ENCODE measurements around the gene TRMT61A.
"Not testable (repeated sequence)": the region's sequence is repeated elsewhere in the genome, so short reads cannot be mapped to it uniquely, and the experiment has no call there.

Gene TRMT61A

DNA sequence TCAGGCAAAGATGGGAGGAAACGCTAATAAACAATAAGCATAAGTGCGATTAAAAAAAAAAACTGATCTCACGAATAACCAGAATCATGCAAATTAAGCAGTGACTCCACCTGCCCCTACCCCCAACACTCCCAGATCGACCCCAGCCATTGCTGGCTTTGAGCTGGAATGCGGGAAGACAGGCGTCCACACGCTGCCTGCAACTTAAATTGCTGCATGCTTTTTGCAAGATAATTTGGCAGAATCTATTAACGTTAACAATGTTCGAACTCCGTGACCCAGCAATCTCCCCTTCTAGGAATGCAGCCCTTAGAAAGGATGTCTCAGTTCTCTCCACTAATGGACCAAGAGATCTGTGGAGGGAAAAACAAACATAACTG is 5.4 kb upstream of the TRMT61A start:
- DNase-seq: no peak

DNA sequence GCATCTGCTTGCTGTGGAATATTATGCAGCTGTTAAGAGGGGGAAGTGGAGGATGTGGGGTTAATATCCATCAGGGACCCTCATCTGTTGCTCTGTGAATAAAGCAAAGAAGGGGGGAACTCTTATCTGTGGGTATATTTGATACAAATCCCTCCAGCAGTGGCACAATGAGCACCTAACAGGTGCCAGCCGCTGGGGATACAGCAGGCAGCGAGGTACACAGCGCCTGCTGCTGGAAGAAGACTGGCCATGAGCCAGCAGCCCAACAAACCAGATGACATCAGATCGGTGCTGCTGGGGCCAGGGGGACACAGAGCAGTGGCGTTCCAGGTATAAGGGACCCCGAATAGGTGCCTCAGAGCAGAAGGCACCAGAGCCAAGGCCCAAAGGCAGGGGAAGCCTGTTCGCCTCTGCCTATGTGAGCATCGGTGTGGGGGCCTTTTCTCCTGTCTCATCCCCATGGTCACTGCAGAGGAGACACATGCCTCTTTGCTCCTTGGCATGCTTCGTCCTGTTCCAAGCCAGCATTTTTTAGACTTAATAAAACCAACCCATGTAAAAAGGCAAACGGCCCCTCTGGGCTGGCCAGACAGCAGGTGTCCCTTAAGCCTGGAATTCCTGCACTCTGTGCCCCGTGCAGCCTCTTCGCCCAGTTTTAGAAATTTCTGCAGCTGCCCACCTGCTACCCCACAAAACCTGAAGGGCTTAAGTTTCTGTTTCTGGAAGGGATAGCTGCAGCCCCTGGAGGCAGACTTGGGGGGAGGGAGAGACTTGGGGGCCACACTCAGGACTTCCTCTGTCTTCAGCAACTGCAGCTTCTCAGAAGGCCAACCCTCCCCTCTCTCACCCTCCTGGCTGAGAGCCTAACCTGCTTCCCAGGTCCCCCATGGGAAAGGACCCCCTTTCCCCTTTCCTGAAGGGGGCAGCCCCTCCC is 4.7 kb upstream of the TRMT61A start:
- no peak for DNase-seq

DNA sequence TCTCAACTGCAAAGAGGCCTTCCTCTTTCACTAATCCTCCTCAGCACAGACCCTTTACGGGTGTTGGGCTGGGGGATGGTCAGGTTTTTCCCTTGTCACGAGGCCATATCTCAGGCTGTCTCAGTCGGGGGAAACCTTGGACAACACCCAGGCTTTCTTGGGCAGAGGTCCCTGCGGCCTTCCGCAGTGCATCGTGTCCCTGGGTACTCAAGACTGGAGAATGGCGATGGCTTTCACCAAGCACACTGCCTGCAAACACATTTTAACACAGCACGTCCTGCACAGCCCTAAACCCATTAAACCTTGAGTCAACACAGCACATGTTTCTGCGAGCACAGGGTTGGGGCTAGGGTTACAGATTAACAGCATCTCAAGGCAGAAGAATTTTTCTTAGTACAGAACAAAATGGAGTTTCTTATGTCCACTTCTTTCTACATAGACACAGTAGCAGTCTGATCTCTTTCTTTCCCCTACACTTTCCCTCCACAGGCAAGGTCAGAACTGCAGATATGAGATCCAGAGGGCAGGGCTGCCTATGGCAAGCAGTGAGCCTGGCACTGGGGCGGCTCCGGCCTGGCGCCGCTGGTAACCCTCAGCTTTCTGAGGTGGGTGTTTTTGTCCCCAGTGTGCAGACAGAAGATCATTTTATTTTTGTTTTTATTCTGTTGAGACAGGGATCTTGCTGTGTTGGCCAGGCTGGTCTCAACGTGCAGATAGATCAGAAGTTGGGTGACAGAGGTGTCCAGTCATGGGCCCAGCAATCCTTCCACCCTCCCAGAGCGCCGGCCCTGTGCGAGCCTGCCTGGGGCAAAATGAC is 3.4 kb upstream of the TRMT61A start:
- DNase-seq: not testable (repeated sequence)

DNA sequence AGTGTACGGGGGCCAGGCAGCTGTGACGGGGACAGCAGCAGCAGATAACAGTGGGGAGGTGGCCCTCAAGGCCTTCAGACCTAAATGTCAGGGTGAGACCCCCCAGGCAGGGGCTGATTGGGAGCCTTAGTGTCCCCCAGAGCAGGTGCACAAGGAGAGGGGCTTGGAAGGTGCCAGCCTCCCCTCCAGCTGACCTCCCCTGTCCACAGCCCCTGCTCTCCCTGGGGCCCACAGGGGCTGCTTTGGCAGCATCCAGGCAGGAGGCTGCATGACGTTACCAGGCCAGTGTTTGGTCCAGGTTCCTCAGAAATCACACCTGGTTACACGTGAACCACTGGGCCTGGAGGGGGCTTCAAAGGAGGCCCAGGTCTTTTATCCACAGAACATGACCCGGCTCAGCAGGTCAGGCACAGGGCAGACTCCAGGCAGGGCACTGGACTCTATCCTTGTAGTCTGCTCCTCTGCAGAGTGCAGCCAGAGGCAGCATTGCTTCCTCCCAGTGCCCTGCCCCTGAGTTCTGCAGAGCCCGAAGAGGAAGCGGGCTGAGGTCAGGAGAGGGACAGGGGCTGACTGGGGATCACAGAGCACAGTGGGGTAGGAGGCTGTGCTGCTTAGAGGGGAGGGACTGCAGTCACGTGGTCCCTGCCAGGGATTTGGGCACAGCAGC is 2.6 kb upstream of the TRMT61A start:
- DNase-seq: no peak

DNA sequence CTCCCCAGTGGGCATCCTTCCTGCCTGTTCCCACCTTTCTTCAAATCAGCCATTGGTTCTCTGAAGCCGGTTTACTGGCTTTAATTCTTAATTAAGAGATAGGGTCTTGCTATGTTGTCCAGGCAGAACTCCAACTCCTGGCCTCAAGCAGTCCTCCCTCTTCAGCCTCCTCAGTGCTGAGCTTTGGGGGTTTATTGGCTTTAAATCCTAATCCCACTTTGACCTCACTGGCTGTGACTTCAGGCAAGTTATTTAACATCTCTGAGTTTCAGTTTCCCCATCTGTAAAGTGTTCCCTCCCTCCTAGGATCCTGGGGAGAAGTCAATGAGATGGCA is 2.1 kb upstream of the TRMT61A start:
- DNase-seq: no peak

DNA sequence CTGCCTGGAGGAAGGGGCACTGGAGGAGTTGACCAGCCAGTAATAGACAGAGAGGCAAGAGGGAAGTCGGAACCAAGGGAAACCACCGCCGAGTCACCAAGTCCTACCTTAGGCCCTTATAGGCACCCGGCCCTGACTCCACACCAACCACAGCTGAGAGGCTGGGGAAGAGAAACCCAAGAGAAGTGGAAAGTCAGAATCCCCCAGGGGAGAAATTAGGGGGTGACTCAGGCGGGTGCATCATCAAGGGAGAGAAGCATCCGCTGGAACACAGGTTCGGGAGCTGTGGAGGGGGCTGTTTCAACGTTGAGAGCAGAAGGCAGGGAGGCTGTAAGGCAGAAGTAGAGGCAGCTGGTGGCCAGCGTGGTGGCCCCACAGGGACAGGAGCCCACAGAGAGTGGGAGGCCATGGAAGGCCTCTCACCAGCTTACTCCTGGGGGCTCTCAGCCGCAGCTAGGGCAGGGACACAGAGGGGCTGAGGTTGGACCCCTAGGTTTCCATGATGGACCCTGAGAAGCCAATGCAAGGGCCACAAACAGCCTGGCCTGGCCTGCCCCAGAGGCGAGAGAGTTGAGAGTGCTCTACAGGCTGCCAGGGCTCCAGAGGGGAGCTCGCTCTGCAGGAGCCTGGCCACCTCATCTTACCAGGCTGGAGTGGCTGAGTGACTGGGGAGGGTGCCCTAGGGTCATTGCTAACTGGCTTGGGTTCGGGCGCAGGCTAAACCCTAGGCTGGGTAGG is 1.4 kb upstream of the TRMT61A start:
- peak; percentile 38 for DNase-seq

DNA sequence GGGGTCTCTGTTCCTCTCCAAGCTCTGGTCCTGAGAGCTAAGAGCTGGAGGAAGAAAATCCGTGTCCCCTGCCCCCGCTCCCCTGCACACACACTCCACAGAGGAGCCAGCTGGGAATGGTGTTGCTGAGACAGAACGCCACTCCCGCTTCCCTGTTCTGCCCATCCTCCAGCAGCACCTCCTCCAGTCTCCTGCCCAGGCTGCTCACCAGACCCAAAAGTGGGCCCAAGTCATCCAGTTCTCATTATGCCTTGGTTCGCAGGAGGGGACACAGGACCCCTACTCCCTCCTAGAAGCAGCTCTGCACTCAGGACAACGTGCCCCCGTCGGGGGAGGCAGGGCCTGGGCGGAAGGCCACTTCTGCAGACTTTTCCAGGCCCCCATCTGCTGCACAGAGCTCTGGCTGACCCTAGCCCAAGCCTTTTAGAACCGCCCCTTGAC is 830 bp upstream of the TRMT61A start:
- no peak for DNase-seq

DNA sequence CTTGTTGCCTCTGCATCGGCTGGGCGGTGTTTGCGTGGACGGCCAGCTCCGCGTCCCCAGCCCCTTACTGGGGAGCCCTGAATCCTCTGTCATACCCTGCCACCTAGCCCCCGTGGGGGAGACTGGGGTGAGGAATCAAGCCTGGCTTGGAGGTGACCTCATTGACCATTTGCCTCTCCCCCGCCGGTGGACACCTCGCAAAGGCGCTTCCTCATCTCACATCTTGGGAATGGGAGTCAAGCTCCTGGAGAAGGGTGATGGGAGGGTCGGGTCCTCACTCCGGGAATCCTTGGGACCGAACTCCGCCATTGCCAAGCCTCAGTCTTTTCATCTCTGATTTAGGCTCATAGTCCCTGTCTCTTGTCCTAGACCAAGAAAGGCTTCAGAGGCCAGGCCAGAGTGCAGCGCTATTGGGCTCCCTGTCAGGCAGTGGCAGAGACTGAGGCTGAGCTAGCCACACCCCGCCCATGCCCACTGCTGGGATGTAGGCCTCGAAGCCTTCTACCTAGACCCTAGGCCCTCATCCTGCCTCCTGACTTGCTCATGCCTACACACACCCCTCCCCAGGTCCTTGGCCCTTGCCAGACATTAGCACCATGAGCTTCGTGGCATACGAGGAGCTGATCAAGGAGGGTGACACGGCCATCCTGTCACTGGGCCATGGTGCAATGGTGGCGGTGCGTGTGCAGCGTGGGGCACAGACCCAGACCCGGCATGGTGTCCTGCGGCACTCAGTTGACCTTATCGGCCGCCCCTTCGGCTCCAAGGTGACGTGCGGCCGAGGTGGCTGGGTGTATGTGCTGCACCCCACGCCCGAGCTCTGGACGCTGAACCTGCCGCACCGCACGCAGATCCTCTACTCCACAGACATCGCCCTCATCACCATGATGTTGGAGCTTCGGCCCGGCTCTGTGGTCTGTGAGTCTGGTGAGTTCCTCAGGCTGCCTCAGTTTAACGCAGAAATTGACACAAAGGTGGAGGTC is 678 bp downstream of the TRMT61A start:
- no peak for DNase-seq

DNA sequence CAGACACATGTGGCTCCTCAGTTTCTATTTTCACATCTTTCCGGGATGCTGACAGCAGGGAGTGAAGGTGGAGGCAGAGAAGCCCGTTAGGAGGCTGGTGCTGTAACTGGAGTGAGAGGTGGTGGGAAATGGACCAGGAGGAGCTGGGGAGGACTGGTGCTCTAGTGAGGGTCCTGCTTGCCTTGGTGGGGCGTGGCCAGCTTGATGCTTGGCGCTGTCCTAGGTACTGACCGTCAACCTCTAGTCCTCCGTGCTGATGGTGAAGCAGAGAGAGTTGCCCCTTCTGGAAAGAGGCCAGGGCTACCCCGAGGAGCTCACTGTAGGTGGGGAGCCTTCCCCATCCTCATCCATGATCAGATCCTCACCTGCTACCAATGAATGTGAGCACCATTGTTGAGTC is 1.4 kb downstream of the TRMT61A start:
- no peak for DNase-seq

DNA sequence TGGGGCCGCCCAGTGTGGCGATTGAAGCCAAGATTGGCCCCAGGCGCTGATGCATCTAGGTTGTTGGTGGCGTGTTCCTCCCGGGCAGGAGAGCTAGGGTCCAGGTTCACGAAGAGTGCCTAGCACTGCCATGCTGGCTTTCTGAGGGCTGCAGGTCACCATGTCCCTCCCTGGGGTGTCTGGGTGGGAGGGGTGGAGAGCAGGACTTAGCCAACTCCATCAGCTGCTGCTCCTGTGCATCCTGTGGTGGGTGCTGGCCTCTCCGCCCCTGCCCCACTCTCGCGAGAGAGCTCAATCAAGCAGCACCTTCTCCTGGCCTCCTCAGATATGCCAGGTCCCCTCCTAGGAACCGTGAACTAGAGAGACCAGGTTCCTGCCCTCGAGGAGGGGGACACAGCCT is 1.8 kb downstream of the TRMT61A start:
- no peak for DNase-seq

DNA sequence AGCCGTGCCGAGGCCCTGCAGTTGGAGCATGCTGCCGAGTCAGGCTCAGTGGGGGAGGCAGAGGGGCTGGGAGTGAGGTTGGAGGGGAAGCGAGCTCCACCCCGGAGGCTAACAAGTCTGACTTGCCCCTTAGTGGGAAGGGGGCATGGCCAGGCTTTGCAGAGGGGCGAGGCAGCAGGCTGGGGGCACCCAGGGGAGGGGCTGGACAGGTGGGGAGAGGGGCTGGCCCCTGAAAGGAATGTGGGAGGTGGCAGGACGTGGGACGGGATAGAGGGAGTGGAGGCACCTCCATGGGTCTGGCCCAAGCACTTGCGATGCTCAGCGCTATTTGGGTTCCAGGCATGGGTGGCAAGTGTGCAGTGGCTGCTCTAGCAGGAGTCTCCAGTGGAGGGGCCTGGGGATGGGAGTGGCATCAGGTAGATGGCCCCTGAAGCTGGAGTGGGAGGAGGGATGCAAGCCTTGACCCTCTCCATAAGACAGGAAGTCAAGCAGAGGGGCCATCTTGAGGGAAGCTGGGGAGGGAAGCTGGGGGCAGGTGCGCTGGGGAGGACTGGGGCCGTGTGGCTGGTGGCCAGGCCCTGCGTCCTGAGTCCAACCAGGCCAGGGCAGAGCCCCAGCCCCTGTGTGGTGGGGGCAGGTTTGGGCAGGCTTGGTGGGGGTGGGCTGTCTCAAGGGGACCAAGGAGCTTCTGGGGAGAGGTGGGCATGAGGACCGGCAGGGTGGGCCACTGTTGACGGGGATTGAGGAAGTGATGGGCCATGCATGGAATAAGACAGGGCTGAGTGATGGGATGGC is 2.6 kb downstream of the TRMT61A start:
- DNase-seq: no peak

DNA sequence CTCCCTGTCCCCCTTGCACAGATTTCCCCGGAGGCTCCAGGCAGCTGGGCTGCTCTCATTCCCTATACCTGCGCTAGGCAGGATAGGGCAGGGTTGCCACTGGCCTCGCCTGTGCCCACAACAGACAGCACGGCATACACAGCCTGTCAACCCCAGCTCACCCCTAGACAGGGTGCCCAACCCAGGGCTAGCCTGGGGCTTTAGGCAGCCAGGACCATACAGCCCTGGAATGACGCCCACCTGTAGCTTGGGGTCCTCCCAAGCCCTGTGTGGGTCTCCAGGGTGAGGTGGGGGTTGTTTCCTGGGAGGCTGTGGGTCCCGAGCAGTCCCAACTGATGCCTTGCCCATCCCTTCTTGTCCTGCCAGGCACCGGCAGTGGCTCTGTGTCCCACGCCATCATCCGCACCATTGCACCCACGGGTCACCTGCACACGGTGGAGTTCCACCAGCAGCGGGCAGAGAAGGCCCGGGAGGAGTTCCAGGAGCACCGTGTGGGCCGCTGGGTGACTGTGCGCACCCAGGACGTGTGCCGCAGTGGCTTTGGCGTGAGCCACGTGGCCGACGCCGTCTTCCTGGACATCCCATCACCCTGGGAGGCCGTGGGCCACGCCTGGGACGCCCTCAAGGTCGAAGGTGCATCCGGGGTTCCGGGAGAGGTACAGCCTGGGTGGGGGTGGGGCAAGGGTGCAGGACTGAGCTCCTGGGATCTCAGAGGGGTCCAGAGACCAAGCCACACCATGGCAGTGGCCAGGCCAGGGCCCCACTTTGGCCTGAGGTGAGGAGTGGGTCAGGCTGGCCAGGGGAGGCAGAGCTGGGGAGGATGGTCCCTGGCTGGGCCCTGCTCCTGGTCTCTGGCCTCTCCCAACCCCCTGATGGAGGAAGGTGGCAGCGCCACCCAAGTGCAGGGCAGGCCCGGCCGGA is 3.5 kb downstream of the TRMT61A start:
- no peak for DNase-seq

DNA sequence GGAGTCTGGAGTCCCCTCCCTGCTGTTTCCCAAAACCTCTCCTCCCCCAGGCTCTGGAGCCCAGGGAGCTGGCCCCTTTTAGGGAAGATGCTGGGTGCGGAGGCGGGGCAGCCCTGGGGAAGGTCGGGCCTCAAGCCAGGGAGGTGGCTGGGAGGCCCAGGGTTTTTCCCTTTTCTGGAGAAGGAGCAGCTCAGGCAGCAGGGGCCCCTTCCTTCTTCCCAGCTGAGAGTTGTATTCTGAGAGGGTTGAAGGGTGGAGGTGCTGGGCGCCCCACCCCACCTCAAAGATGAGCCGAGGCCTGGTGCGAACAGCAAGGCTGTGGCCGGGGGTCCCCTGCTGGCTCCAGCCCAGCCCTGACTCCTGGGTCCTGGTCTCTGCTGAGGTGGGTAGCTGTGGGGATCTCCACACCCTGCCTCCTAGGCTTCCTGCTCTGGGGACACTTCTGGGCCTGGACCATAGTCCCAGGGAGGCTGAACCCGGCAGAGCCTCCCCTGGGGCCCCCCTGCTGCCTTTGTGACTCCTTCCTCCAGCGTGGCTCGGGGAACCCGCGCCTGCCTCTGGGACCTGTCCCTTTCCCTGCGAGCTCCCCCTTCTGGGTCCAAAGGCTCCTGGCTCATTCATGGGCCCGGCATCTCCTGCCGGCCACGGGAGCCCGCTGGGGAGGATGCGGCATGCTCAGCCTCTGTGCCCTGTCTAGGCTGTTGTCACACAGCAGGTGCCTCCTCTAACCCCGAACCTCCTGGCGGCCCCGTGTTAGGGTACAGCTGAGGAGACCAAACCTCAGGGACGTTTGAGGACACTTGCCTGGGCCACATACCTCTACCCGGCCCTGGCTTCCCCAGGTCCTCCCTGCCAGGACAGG is 4.4 kb downstream of the TRMT61A start:
- no peak for DNase-seq

DNA sequence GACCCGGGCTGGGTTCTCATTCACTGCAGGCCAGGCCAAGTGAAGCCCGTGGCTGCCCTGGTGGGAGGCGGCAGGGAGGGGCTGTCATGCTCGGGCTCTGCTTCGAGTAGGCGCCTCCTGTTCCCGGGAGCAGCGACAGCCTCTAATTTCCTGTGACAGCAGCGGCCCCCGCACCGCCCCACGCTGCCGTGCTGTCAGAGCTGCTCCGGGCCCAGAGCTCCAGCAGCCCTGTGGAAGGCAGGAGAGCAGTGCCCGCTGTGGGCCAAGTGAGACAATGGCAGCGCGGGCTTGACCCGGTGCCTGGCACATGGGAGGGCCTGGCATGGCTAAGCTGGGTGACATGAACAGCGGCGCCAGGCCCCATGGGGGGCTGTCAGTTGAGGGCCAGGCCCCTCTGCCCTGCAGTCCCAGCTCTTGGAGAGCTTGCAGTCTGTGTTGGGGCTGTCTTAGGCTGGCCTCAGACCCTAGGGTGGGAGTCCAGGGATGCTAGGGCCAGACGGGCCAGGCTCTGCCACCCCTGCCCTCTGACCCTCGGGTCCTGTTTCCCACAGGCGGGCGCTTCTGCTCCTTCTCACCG is 5.1 kb downstream of the TRMT61A start:
- no peak for DNase-seq

DNA sequence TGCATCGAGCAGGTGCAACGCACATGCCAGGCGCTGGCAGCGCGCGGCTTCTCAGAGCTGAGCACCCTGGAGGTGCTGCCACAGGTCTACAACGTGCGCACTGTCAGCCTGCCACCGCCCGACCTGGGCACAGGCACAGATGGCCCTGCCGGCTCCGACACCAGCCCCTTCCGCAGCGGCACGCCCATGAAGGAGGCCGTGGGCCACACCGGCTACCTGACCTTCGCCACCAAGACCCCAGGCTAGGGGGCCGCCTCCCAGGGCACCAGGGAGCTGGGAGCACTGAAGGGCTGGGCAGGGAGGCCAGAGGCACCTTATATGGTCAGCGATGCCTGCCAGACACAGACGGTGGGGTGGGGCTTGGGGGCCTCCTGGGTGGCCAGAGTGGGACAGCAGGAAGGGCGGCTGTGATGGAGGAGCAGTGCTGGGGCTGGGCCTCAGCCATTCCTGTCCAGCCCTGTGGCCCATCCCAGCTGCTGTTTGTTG is 5.6 kb downstream of the TRMT61A start:
- DNase-seq: no peak

DNA sequence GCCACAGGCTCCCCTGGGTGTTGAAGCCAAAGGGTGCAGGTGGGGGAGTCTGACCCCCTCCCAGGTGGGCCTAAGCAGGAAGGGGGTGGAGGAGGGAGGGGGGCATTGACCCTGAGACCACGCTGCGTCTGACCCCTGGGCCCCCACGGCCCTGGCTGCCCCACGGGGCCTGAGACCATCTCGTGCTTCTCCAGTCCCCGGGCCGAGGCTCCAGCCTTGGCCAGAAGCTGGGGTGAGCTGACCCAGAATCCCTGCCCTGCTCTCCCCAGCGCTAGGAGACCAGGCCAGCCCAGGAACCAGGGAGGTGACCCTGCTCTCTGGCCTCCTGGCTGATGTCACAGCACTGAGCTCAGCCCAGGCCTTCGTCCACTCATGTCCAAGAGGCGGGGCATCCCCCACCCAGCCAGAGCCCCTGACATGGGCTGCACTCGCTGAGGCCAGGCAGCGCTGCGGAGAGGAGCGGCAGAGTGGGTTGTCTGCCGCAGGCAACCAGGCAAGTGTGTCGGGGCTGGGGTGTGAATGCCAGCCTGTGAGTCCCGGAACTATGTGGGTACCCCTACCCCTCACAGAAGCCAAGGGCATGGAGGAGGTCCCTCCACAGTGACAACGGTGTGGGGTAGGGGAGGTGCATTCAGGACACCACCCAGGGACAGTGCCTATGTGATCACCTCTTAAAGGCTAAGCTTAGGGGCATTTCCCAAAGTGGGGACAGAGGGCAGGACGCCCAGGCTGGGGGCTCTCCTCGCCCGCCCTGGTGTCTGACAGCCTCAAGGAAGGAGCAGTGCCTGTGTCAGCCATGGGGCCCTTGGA is 6.3 kb downstream of the TRMT61A start:
- DNase-seq: no peak

Measured in activated naive CD4-positive, alpha-beta T cell treated with Interleukin-2 at 50 U/mL for 16 hours (primary cell).